A673 (cell line): ENCODE measurements around the gene RBM46.

ENCODE experiments used
- EZH2 ChIP-seq: fragments of 200-600 bp; sonication (generic); IDR thresholded peaks from 2 replicates; pipeline ENCODE4 v1.6.1; 2017; ENCODE audit warnings: borderline replicate concordance, low read depth, mild to moderate bottlenecking, mixed read lengths, antibody characterized with exemption, low read length; ENCODE audit not compliant: poor library complexity, severe bottlenecking
- TF ChIP-seq, protein P1 (sequence below): fragments of 300-800, 200-600 bp; sonication (generic); conservative IDR thresholded peaks from 2 replicates; pipeline ENCODE4 v1.5.1; 2017; ENCODE audit warnings: low read depth, mild to moderate bottlenecking, antibody characterized with exemption, low read length, moderate library complexity, mixed read lengths

DNA sequence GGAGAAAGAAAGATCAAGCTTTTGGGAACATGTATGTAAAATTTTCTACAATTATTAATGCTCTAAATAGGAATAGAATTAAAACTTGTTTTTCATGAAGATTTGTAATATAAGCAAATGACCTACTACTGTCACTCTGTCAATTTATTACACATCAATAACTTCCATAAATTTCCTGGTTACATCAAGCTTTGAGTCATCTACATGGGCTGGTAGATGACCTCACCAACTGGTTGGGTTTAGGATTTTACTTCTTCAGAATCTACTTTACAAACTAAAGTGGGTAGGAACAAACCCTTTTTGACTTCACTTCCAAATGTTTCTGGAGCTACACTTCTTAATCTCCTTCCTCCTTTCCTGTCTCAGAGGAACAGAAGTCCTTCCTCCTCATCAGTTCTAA is 49.3 kb upstream of the RBM46 start:
- TF ChIP-seq, protein P1, sequence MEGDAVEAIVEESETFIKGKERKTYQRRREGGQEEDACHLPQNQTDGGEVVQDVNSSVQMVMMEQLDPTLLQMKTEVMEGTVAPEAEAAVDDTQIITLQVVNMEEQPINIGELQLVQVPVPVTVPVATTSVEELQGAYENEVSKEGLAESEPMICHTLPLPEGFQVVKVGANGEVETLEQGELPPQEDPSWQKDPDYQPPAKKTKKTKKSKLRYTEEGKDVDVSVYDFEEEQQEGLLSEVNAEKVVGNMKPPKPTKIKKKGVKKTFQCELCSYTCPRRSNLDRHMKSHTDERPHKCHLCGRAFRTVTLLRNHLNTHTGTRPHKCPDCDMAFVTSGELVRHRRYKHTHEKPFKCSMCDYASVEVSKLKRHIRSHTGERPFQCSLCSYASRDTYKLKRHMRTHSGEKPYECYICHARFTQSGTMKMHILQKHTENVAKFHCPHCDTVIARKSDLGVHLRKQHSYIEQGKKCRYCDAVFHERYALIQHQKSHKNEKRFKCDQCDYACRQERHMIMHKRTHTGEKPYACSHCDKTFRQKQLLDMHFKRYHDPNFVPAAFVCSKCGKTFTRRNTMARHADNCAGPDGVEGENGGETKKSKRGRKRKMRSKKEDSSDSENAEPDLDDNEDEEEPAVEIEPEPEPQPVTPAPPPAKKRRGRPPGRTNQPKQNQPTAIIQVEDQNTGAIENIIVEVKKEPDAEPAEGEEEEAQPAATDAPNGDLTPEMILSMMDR: no peak
- TF ChIP-seq EZH2: no peak
